ENCODE measurements around the gene MSH5.

The MSH5 gene

GRCh38 chr6:31712296-31712695 is 27.5 kb upstream of the MSH5 start:
- no peak for DNase-seq (ENCODE audit: low read depth in 2 of 2)

- DNase-seq (ENCODE audit: low read depth in 2 of 2) = no peak
Observed at GRCh38 chr6:31713465-31713864, 26.3 kb upstream of the MSH5 start.

GRCh38 chr6:31713991-31714684 is 25.7 kb upstream of the MSH5 start:
- no peak for DNase-seq (ENCODE audit: low read depth in 2 of 2)

- no peak for DNase-seq (ENCODE audit: low read depth in 2 of 2)
Observed at GRCh38 chr6:31715022-31715958, 24.5 kb upstream of the MSH5 start, which contains the start of gene LY6G6D. LY6G6D (plus strand) TSS chr6:31715348; CDS start chr6:31715356, 8 bp downstream.

- DNase-seq (ENCODE audit: low read depth in 2 of 2) = no peak
Observed at GRCh38 chr6:31717499-31718222, 22.1 kb upstream of the MSH5 start.

- no peak for DNase-seq (ENCODE audit: low read depth in 2 of 2)
Observed at GRCh38 chr6:31718265-31718664, 21.5 kb upstream of the MSH5 start.

DNA sequence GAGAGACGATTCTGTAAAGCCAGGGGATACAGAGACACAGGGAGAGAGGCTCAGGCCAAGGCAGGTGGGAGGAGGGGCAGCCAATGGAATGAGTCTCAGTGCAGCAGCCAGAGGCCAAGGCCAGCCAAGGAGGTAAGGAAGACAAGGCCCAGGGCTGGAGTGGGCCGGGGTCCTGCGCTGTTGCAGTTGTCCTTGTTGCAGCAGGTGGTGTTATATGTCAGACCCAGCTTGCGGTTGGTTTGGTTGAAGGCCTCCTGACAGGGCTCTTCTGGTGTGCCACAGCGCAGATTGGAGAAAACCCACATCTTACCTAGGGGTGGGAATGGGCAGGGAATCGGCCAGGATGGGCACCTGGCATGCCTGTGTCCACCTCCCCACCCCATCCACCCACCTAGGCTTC is 20.8 kb upstream of the MSH5 start:
- no peak for DNase-seq (ENCODE audit: low read depth in 2 of 2)

GRCh38 chr6:31720196-31720770 is 19.5 kb upstream of the MSH5 start:
- no peak for DNase-seq (ENCODE audit: low read depth in 2 of 2)

- no peak for DNase-seq (ENCODE audit: low read depth in 2 of 2)
Observed at GRCh38 chr6:31721351-31722020, 18.3 kb upstream of the MSH5 start, which contains the start of gene LY6G6C. LY6G6C (minus strand) TSS chr6:31721746; CDS start chr6:31721679, 67 bp downstream.

DNA sequence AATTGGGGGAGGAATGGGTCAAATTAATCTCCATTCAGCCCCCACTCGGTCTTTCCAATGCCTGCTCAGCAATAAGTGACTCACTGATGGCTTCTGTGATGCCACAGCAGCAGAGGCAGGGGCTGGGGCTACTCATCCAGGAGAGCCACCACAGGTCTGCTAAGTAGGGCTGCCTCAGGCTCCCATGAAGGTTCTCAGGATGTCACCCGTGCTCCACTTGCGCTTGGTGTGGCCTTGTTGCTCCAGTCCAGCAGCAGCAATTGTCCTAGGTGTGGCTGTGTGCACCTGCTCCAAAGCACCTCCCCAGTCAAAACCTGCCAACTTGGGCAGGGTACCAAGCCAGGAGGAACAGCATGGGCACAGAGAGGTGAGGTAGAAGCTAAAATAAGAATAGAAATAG is 17.6 kb upstream of the MSH5 start:
- DNase-seq (ENCODE audit: low read depth in 2 of 2) = no peak

DNA sequence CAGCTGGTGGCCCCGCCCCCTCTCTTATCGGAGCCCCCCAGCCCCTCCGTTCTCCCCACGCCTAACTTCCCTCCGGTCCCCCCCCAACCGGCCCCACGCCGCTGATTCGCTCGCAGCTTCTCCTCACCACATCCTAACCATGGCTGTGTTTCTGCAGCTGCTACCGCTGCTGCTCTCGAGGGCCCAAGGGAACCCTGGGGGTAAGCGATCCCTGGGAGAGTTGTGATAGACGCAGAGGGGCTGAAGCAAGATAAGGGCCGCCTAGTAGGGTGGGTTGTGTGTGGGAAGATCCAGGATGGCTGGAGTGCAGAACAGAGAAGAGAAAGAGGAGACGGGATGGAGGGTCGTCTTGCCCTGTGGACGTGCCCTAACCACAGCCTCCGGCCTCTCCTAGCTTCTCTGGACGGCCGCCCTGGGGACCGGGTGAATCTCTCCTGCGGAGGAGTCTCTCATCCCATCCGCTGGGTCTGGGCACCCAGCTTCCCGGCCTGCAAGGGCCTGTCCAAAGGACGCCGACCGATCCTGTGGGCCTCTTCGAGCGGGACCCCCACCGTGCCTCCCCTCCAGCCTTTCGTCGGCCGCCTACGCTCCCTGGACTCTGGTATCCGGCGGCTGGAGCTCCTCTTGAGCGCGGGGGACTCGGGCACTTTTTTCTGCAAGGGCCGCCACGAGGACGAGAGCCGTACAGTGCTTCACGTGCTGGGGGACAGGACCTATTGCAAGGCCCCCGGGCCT is 16.4 kb upstream of the MSH5 start, which contains the start of gene MPIG6B:
Gene MPIG6B (plus strand): TSS at position 129 of the 735 bp plus-strand sequence. CDS start 11 bp downstream, at position 140.
- no peak for DNase-seq (ENCODE audit: low read depth in 2 of 2)

GRCh38 chr6:31723980-31724691 is 15.7 kb upstream of the MSH5 start:
- DNase-seq (ENCODE audit: low read depth in 2 of 2) = no peak

DNA sequence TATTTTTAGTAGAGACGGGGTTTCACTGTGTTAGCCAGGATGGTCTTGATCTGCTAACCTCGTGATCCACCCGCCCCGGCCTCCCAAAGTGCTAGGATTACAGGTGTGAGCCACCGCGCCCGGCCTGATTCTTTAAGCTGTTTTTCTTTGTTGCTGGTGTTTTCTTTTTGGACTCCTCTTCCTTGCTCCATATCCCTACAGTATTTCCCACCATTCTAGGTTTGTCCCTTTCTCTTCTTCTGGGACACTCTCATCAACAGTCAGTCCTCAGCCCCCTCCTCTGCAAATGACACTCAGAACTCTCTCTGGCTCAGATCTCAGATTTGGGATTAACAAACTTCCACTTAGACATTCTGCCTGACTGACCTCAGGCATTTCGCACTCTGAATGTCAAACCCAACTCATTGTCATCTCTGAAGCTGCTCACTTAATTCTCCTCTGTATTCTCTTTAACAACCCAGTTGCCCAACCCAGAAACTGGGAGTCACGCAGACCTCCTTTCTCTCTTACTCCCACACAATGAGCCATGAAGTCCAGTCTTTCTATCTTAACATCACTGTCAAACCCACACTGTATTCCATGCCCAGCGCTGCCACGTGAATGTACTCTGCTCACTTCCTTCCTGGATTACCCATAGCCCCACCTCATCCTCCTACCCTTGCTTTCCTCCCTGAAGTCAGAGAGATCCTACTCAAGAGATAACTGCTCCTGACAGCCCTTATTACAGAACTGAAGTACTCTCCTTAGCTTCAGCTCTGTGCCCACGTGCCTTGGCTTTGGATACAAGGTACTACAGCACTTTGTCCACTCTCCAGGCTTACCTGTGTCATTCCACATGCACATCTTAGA is 14.1 kb upstream of the MSH5 start:
- no peak for DNase-seq (ENCODE audit: low read depth in 2 of 2)

DNA sequence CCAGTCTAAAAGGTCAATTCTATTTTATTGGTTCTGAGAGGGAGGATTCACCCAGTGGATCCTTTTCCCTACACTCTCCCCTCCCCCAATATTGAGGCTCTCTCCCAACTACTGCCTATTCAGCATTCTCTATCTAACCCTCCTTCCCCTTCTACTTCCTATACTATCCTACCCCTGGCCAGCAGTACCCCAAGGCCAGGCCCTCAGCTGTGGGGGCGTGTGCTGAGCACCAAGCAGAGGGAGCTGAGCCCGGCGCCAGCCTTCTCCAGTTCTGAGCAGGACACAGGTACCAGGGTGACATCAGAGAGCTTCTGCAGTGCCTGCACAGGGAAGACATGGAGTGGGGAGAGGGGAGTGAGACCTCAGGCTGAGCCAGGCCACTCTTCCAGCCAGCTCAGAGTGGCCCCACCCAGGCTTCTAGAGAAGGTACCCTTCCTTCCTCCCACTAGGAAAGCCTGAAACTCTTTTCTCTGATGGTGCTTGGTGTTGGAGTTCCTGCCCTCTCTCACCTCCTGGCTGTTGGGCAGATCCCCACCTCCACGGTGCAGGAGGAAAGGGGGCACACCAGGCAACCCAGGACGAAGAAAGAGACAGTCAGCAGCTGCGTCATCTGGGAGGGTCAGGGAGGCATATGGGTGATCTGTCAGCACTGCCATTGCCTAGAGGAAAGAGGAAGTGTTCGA is 12.6 kb upstream of the MSH5 start:
- no peak for DNase-seq (ENCODE audit: low read depth in 2 of 2)

- DNase-seq (ENCODE audit: low read depth in 2 of 2) = no peak
Observed at GRCh38 chr6:31727717-31728671, 11.8 kb upstream of the MSH5 start.

DNA sequence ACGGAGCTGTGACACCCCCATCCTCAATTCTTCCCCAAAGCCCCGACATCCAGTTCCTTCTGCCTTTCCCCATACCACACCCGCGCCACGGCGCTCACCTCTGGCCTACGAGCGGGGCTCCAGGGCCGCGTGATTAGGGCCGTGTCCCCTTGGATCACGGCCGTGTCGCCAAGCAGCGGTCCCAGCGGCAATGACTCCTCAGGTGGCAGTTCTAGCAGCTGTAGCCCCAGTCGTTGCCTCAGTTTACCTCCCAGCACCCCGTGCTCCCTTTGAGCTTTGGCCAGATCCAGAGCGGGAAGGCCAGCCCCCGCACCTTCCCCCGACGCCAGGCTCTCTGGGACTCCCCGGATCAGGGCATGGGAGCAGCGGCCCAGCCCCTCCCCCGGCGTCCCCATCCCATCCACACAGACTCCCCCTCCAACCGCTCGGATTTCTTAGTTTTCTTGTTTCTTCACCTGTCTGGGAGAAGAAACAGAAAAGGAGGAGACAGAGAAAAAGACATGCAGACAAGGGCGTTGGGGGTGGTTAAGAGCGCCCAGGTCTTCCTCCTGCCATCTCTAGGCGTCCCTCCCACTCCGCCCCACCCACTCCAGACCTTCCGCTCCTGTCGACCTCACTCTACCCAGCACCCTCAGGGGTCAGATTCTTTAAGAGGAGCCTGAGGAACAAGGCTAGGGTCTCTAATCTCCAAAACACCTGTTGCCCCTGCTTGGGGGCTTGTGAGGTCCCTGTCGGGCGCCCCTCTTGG is 10.9 kb upstream of the MSH5 start, which contains the start of gene DDAH2:
Gene DDAH2 (minus strand): TSS at position 533 of the 748 bp plus-strand sequence. CDS start 138 bp downstream, at position 395.
- no peak for DNase-seq (ENCODE audit: low read depth in 2 of 2)
